ENCODE measurements around the gene UTP14A. TPM values are rescaled to one million over a fixed set of nuclear protein-coding genes. Genes with fewer than 3 reads are reported as not detected.
A peak's percentile ranks its signal among the peaks of the same experiment; 100 is the strongest.

The UTP14A gene
- total and polyA plus RNA-seq, 8 donors, result 9.0 to 18.3 (median 11.1) TPM

DNA sequence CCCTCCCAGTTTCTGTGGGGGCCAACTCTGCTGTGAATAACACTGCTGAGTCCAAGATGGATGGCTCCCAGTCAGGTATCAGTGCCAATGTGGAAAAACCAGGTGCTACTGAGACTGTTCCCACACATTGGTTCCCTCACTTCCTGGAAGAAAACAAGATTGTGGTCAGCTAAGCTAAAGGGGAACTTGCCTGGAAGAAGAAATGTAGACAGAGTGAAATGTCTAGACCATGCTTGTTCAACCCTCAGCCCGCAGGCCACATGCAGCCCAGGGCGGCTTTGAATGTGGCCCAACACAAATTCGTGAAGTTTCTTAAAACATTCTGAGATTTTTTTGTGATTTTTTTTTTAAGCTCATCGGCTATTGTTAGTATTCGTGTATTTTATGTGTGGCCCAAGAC is 28.6 kb upstream of the UTP14A start:
- Histone ChIP-seq H3K4me3 (no peak overlapping the region), H3K9me3 (no peaks in the 10 kb centered on the region), H3K27me3 (peaks cover 0 to 3% (median 0%) of the 10 kb centered on the region in 4 donors), H3K27ac (no peak overlapping the region), H3K4me1 (no peaks in the 10 kb centered on the region), H3K36me3 (no peaks in the 10 kb centered on the region)
- no peak for TF ChIP-seq CTCF (IDR thresholded peaks at IDR 0.05)
- intact Hi-C loops (cut with DNase I), result no loop called here
- no peak for DNase-seq
- WGBS, 2 donors, result 83 to 85% methylated on average over 5 of the region's 5 CpGs
- no peak for FAIRE-seq
- no peak for ATAC-seq

GRCh38 chrX:129900054-129900453 is 5.9 kb upstream of the UTP14A start:
- no peak overlapping the region for H3K4me3 ChIP-seq
- H3K27ac ChIP-seq, result no peak overlapping the region
- H3K36me3 ChIP-seq, result no peaks in the 10 kb centered on the region
- DNase-seq, result no peak
- no peak for TF ChIP-seq CTCF (IDR thresholded peaks at IDR 0.05)
- no peak for FAIRE-seq
- no peaks in the 10 kb centered on the region for H3K9me3 ChIP-seq
- 79 to 82% methylated on average over 6 of the region's 6 CpGs for WGBS, 2 donors
- intact Hi-C loops (cut with DNase I), result no loop called here
- H3K27me3 ChIP-seq, result no peaks in the 10 kb centered on the region
- no peak for ATAC-seq
- no peaks in the 10 kb centered on the region for H3K4me1 ChIP-seq

- H3K36me3 ChIP-seq, result peaks cover 0 to 9% (median 0%) of the 10 kb centered on the region in 3 donors
- no peak overlapping the region for H3K4me3 ChIP-seq
- ATAC-seq (no peak), DNase-seq (no peak), FAIRE-seq (no peak)
- 73 to 80% methylated on average over 2 of the region's 2 CpGs for WGBS, 2 donors
- no peak overlapping the region for H3K27ac ChIP-seq
- H3K9me3 ChIP-seq, result no peaks in the 10 kb centered on the region
- no peak for TF ChIP-seq CTCF (IDR thresholded peaks at IDR 0.05)
- H3K4me1 ChIP-seq, result no peaks in the 10 kb centered on the region
- intact Hi-C loops (cut with DNase I), result no loop called here
- no peaks in the 10 kb centered on the region for H3K27me3 ChIP-seq
These were observed 2.7 kb downstream of the UTP14A start for GRCh38 chrX:129908636-129909035.

- peaks cover 0 to 10% (median 0%) of the 10 kb centered on the region in 3 donors for H3K36me3 ChIP-seq
These were observed 19.5 kb downstream of the UTP14A start for GRCh38 chrX:129925305-129926092.

More at GRCh38 chrX:129925305-129926092, 19.5 kb downstream of the UTP14A start:
- peak; percentile 69 to 89 (median 86) for ATAC-seq
- intact Hi-C loops (cut with DNase I), result loop anchor here in 2 of 3 donors (5.0 to 10.0 kb wide), 2 partner anchors 102 to 109 kb away; no protein-coding TSS in a partner anchor
- no peak overlapping the region for H3K27ac ChIP-seq
- H3K9me3 ChIP-seq, result no peaks in the 10 kb centered on the region
- TF ChIP-seq CTCF (IDR thresholded peaks at IDR 0.05), result peak in 3 of 4 donors; percentile 29 to 54 (median 50)
- 33 to 44% methylated on average over 14 to 15 of the region's 15 CpGs for WGBS, 2 donors
- FAIRE-seq, result peak; percentile 76
- peak in 4 of 6 donors; percentile 45 to 71 (median 51) for DNase-seq
- H3K4me1 ChIP-seq, result no peaks in the 10 kb centered on the region
- H3K4me3 ChIP-seq, result no peak overlapping the region
- no peaks in the 10 kb centered on the region for H3K27me3 ChIP-seq
